HepG2 (cell line): ENCODE measurements around the gene NOL4L. TPM values are rescaled to one million over a fixed set of nuclear protein-coding genes. Genes with fewer than 3 reads are reported as not detected.

ENCODE experiments used
- CSRNP1 ChIP-seq: sonication (generic); formaldehyde crosslinking; IDR thresholded peaks from 2 replicates; pipeline ENCODE4 v1.8.1; 2023; ENCODE audit warnings: mild to moderate bottlenecking, missing genetic modification reagents
- DBP ChIP-seq: sonication (generic); formaldehyde crosslinking; IDR thresholded peaks from 2 replicates; pipeline ENCODE4 v1.4.0; 2020; ENCODE audit warnings: missing genetic modification reagents; ENCODE audit errors: not compliant biosample characterization
- GFI1 ChIP-seq: sonication (generic); formaldehyde crosslinking; IDR thresholded peaks from 2 replicates; pipeline ENCODE4 v1.5.0; 2020; ENCODE audit warnings: missing genetic modification reagents, mild to moderate bottlenecking, borderline replicate concordance
- IRF2 ChIP-seq: IDR thresholded peaks from 2 replicates; pipeline ENCODE4 v1.6.1; 2018; ENCODE audit warnings: missing genetic modification reagents, missing compliant biosample characterization
- MAF1 ChIP-seq: sonication (generic); formaldehyde crosslinking; IDR thresholded peaks from 2 replicates; pipeline ENCODE4 v1.5.0; 2020; ENCODE audit warnings: missing genetic modification reagents, borderline replicate concordance
- NAIF1 ChIP-seq: sonication (generic); formaldehyde crosslinking; IDR thresholded peaks from 2 replicates; pipeline ENCODE4 v1.5.0; 2020; ENCODE audit warnings: mild to moderate bottlenecking, missing genetic modification reagents, borderline replicate concordance
- NR2C2 ChIP-seq: sonication (generic); formaldehyde crosslinking; IDR thresholded peaks from 2 replicates; pipeline ENCODE4 v1.4.0; 2020; ENCODE audit warnings: missing genetic modification reagents, mild to moderate bottlenecking, moderate library complexity, borderline replicate concordance
- RCOR2 ChIP-seq: IDR thresholded peaks from 2 replicates; pipeline ENCODE4 v1.6.1; 2016; ENCODE audit warnings: missing biosample characterization, missing genetic modification reagents
- ZBTB21 ChIP-seq: sonication (generic); formaldehyde crosslinking; IDR thresholded peaks from 2 replicates; pipeline ENCODE4 v1.4.0; 2020; ENCODE audit warnings: missing genetic modification reagents
- ZFP90 ChIP-seq: sonication (generic); formaldehyde crosslinking; IDR thresholded peaks from 2 replicates; pipeline ENCODE4 v1.8.0; 2022; ENCODE audit warnings: missing genetic modification reagents, mild to moderate bottlenecking, inconsistent platforms, borderline replicate concordance
- ZNF232 ChIP-seq: sonication (generic); formaldehyde crosslinking; IDR thresholded peaks from 2 replicates; pipeline ENCODE4 v1.4.0; 2020; ENCODE audit warnings: missing genetic modification reagents, borderline replicate concordance
- ZNF275 ChIP-seq: sonication (generic); formaldehyde crosslinking; IDR thresholded peaks from 2 replicates; pipeline ENCODE4 v1.8.0; 2022; ENCODE audit warnings: missing genetic modification reagents, mild to moderate bottlenecking, inconsistent platforms, borderline replicate concordance
- ZNF367 ChIP-seq: sonication (generic); formaldehyde crosslinking; IDR thresholded peaks from 2 replicates; pipeline ENCODE4 v1.4.0; 2020; ENCODE audit warnings: missing genetic modification reagents, borderline replicate concordance
- ZNF512 ChIP-seq: sonication (generic); formaldehyde crosslinking; IDR thresholded peaks from 2 replicates; pipeline ENCODE4 v1.4.0; 2020; ENCODE audit warnings: mild to moderate bottlenecking, missing genetic modification reagents
- ZNF557 ChIP-seq: sonication (generic); formaldehyde crosslinking; IDR thresholded peaks from 2 replicates; pipeline ENCODE4 v1.4.0; 2020; ENCODE audit warnings: missing genetic modification reagents
- polyA plus RNA-seq, 8 experiments: library from polyadenylated mRNA; depleted of rRNA in 3 of 8; stranded (reverse) in 7 of 8; unstranded in 1 of 8; fragments of >200 nt; fragmentation: Illumina TruSeq in 4 of 8; extraction: Trizol in 4 of 8; gene quantifications; 2 replicates each; pipeline versions ENCODE4 v1.2.1 to v1.2.3, GENCODE V29; 2011 to 2016; ENCODE audit warnings: low read depth in 4 of 8, missing spikeins in 1 of 8, mixed read lengths in 1 of 8; ENCODE audit not compliant: insufficient read depth in 1 of 8
- total RNA-seq, 5 experiments: library from RNA; depleted of rRNA; stranded (reverse); fragments of >200 nt; fragmentation: Illumina TruSeq; extraction: Trizol; gene quantifications; 2 replicates each; pipeline ENCODE4 v1.2.3, GENCODE V29; 2016; ENCODE audit warnings: low read depth in 1 of 5

NOL4L gene
- total and polyA plus RNA-seq, 2 of the 13 experiments (the other 11 are each of a cell fraction or from before 2014, with no cell fraction given) = 16.6 to 35.4 TPM

GRCh38 chr20:32537657-32538525, 47.2 kb downstream of the NOL4L start (continued):
- TF ChIP-seq DBP (CRISPR knock-in tag) (no peak), ZNF367 (CRISPR knock-in tag) (no peak), NAIF1 (CRISPR knock-in tag) (no peak), MAF1 (CRISPR knock-in tag) (no peak), RCOR2 (CRISPR knock-in tag) (no peak; the same call in 1 of the 2 replicates), ZNF512 (CRISPR knock-in tag) (no peak), IRF2 (CRISPR knock-in tag) (no peak), ZNF557 (CRISPR knock-in tag) (no peak), CSRNP1 (CRISPR knock-in tag) (no peak), ZBTB21 (CRISPR knock-in tag) (no peak), ZNF275 (CRISPR knock-in tag) (0 out of 2 replicates have a peak, but pooled peaks have one; percentile 33), ZFP90 (CRISPR knock-in tag) (peak; percentile 35; the same call in 1 of the 2 replicates), NR2C2 (CRISPR knock-in tag) (no peak), ZNF232 (CRISPR knock-in tag) (no peak), GFI1 (CRISPR knock-in tag) (no peak)
